ENCODE data around the gene CRTC1. TPM values are rescaled to one million over a fixed set of nuclear protein-coding genes. Genes with fewer than 3 reads are reported as not detected.

Gene CRTC1
- total and polyA plus RNA-seq, 2 of the 13 experiments (the other 11 are each of a cell fraction or from before 2014, with no cell fraction given): 2.0 to 2.7 TPM

GRCh38 chr19:18768997-18769891, 85.8 kb downstream of the CRTC1 start:
- no peak for FAIRE-seq
- BruUV-seq (replicated peaks): no TSS peak

More at GRCh38 chr19:18768997-18769891, 85.8 kb downstream of the CRTC1 start:
- TF ChIP-seq AGO2 (optimal IDR thresholded peaks at IDR 0.05; ENCODE audit: low read depth, low read length) (peak; percentile 80), ZNF737 (CRISPR knock-in tag; IDR thresholded peaks at IDR 0.05; ENCODE audit: borderline replicate concordance) (no peak), HNRNPL (IDR thresholded peaks at IDR 0.05; ENCODE audit: low read depth, low read length) (0 out of 2 replicates have a peak, but pooled peaks have one; percentile 31), SNAPC4 (CRISPR knock-in tag; IDR thresholded peaks at IDR 0.05) (no peak), POLR2G (IDR thresholded peaks at IDR 0.05; ENCODE audit: low read depth, low read length) (peak; percentile 8; the same call in 1 of the 2 replicates), SAFB2 (CRISPR knock-in tag; IDR thresholded peaks at IDR 0.05; ENCODE audit: borderline replicate concordance, low read depth) (no peak)
- ChIA-PET POLR2A (no interaction called here), CTCF (ENCODE audit: low intra/inter-chr PET ratio, low total read pairs) (no interaction called here)
- Histone ChIP-seq H3K9ac (ENCODE audit: insufficient read depth, low read depth, low read length) (no peak overlapping the region), H3K9me3 (ENCODE audit: low read length) (no peaks in the 10 kb centered on the region), H3K4me1 (ENCODE audit: insufficient read depth, low read length) (no peaks in the 10 kb centered on the region), H3K4me2 (ENCODE audit: low read depth, low read length) (no peak overlapping the region), H4K20me1 (ENCODE audit: insufficient read depth, low read length) (no peaks in the 10 kb centered on the region), H2AFZ (ENCODE audit: low read length) (no peak overlapping the region), H3K79me2 (ENCODE audit: insufficient read depth, low read length) (no peaks in the 10 kb centered on the region), H3K27ac (ENCODE audit: extremely low read length, insufficient read depth, low read length) (no peak overlapping the region), H3K36me3 (replicated peaks in 1 of 2; ENCODE audit: control insufficient read depth in 1 of 2, insufficient read depth in 2 of 2, low read length in 2 of 2) (no peaks in the 10 kb centered on the region), H3K4me3 (replicated peaks in 1 of 3; ENCODE audit: insufficient read depth in 1 of 3, low read depth in 2 of 3, low read length in 3 of 3) (no peak overlapping the region), H3K27me3 (ENCODE audit: control insufficient read depth in 1 of 2, insufficient read depth in 2 of 2, low read length in 2 of 2) (no peaks in the 10 kb centered on the region)
- in situ Hi-C loops (cut with HindIII; ENCODE audit: extremely low pct_ligation_motif_present, low pct_unique_long_range_greater_than_20kb): no loop called here
- DNase-seq (ENCODE audit: low spot score) (no peak), ATAC-seq (no peak)
- WGBS (ENCODE audit: low lambda C conversion rate): 89% methylated on average over 17 of the region's 24 CpGs
- intact Hi-C loops (cut with micrococcal nuclease; ENCODE audit: unreplicated experiment): no loop called here

All from HepG2 (cell line).